Immature natural killer cell (primary cell): ENCODE results near the gene FKBP14. TPM values are rescaled to one million over a fixed set of nuclear protein-coding genes. Genes with fewer than 3 reads are reported as not detected.
"Not testable (repeated sequence)": the region's sequence is repeated elsewhere in the genome, so short reads cannot be mapped to it uniquely, and the experiment has no call there.

Experiments
- DNase-seq, 3 donors: peaks; one replicate each; pipeline ENCODE4 v3.0.0; 2022; ENCODE audit warnings: mixed read lengths in 1 of 3
- H3K27ac Mint-ChIP-seq, 6 donors: one replicate each; pipeline ENCODE4 v1.8.0; 2020; ENCODE audit warnings: mixed read lengths in 6 of 6, mild to moderate bottlenecking in 5 of 6, inconsistent platforms in 4 of 6, moderate library complexity in 3 of 6
- H3K27me3 Mint-ChIP-seq, 3 donors: one replicate each; pipeline ENCODE4 v1.8.0; 2020 to 2021; ENCODE audit warnings: low read depth in 3 of 3, mild to moderate bottlenecking in 3 of 3, mixed read lengths in 3 of 3, moderate library complexity in 3 of 3, inconsistent platforms in 1 of 3
- H3K36me3 Mint-ChIP-seq, 3 donors: one replicate each; pipeline ENCODE4 v1.8.0; 2020; ENCODE audit warnings: mixed read lengths in 3 of 3, inconsistent platforms in 2 of 3, mild to moderate bottlenecking in 2 of 3
- H3K4me1 Mint-ChIP-seq, 2 donors: one replicate each; pipeline ENCODE4 v1.8.0; 2020; ENCODE audit warnings: inconsistent platforms in 2 of 2, mild to moderate bottlenecking in 2 of 2, mixed read lengths in 2 of 2, moderate library complexity in 1 of 2
- H3K4me3 Mint-ChIP-seq, 5 donors: one replicate each; pipeline ENCODE4 v1.8.0; 2020; ENCODE audit warnings: mild to moderate bottlenecking in 5 of 5, mixed read lengths in 5 of 5, inconsistent platforms in 3 of 5, moderate library complexity in 3 of 5
- H3K9me3 Mint-ChIP-seq, 6 donors: one replicate each; pipeline ENCODE4 v1.8.0; 2020; ENCODE audit warnings: mild to moderate bottlenecking in 6 of 6, mixed read lengths in 6 of 6, inconsistent platforms in 4 of 6, moderate library complexity in 3 of 6
- polyA plus RNA-seq, 3 donors: library from polyadenylated mRNA; unstranded; fragments of 300-500 nt; fragmentation: Illumina TruSeq; gene quantifications; one replicate each; pipeline ENCODE4 v1.2.3, GENCODE V29; 2021

Gene FKBP14
- 1 to 10 TPM; 1.1 to 1.9 (median 1.5) TPM for polyA plus RNA-seq

DNA sequence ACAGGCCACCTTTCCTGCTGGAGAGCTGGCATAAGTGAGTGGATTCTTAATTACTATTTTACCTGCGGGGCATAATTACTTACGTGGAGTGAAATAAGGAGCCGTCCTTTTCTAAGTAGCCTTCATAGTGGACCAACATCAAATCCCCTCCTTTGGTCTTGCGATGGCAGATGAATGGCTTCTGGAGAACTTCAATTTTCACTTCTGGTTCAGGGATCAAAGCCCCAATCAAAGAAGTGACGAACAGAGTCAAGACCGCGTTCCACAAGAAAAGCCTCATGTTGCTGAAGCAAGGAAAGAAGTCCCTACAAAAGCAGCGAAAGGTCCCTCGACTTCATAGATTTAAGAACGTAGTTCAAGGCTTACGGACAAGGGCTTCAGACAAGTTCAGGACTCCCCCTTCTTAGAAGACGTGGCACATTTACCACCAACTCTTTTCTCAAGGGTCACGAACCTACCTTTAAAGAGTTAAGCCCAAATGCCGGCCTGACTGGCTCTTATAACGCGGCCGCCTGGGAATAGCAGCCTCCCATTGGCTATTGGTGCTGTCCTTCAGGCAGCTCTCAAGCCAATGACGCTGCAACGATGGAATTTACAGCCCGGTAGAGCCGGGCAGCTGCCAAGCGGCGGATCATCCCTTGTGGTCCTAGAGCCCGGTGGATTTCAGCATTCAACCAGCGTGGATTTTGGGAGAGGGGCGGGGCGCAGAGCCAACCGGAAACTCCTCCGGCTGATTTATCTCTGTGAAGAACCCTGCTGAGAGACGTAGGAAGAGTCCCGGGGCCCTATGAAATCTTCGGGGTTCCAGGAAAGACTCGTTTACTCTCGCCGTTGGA is at the start of gene FKBP14:
Gene FKBP14 (minus strand): TSS at position 474 of the 836 bp plus-strand sequence. CDS start 194 bp downstream, at position 280.
- Mint-ChIP-seq H3K27ac (peak within 1 kb of the TSS; percentile 79 to 94 (median 88)), H3K4me3 (peak within 1 kb of the TSS in 2 of 5 donors; percentile 89 to 99)

DNA sequence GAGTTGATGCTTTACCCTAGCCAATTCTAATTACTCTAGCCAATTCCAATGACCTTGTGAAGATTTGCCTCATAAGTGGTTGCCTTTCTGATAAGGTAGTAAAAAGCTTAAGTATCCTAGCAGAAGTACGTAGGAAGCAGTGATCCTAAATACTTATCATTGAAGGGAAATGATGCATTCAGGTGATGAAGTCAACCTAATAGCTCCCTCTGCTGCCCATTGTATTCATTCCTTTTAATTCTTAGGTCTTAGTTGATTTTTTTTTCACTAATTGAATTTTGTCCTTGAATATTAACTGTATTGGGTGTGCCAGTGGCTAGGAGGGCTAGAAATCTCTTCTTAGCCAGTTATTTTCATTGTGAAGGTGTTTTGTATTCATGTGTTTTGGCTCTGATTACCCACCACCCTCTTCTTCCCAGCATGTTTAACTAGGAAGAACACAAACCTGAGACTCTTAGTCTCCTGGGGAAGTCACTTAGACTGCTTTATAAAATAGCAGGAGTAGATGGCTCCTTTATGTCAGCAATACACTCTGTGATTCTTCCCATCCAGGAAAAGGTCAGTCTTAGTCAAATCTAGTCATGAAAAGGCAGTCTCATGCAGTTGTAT is 48.0 kb upstream of the FKBP14 start:
- no peaks in the 10 kb centered on the region for H3K9me3 Mint-ChIP-seq
- no peak overlapping the region for H3K27ac Mint-ChIP-seq
- peak in 1 of 3 donors; percentile 1 for DNase-seq
- H3K27me3 Mint-ChIP-seq = no peaks in the 10 kb centered on the region
- no peaks in the 10 kb centered on the region for H3K4me1 Mint-ChIP-seq
- H3K36me3 Mint-ChIP-seq = peaks cover 16 to 25% (median 18%) of the 10 kb centered on the region in 3 donors
- no peak overlapping the region for H3K4me3 Mint-ChIP-seq

More for the DNA sequence above, at the start of gene FKBP14:
- Mint-ChIP-seq H3K36me3 (no peaks in the 10 kb centered on the region), H3K27me3 (peaks cover 0 to 8% (median 5%) of the 10 kb centered on the region in 3 donors), H3K9me3 (no peaks in the 10 kb centered on the region), H3K4me1 (peaks cover 38 to 49% of the 10 kb centered on the region in 2 donors)
- peak; percentile 90 to 92 (median 92) for DNase-seq

GRCh38 chr7:30072735-30073134 is 46.2 kb upstream of the FKBP14 start:
- H3K4me1 Mint-ChIP-seq = no peaks in the 10 kb centered on the region

DNA sequence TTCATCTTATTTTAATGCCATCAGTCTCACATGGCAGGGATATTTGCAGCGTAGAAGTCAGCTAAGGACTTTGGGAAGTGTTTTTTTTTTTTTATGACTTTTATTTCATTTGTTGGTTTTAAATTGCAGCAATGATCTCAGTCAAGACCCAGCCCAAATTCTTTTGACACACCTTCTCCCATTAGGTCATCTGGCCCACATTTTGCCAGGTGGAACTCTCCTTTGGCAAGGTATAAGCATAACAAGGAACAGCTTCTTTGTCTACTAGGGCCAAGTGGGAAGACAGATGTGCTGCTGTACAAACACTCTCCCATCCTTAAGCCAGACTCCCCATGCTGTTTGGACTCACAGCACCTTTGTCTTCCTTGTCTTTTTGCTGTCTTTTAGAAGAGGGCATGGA is 43.5 kb upstream of the FKBP14 start:
- DNase-seq = no peak
- no peaks in the 10 kb centered on the region for H3K27me3 Mint-ChIP-seq
- H3K9me3 Mint-ChIP-seq = no peaks in the 10 kb centered on the region
- peaks cover 9 to 19% (median 15%) of the 10 kb centered on the region in 3 donors for H3K36me3 Mint-ChIP-seq
- no peak overlapping the region for H3K4me3 Mint-ChIP-seq
- H3K4me1 Mint-ChIP-seq = no peaks in the 10 kb centered on the region
- no peak overlapping the region for H3K27ac Mint-ChIP-seq

More at GRCh38 chr7:30072735-30073134, 46.2 kb upstream of the FKBP14 start:
- Mint-ChIP-seq H3K27me3 (no peaks in the 10 kb centered on the region), H3K36me3 (peaks cover 5 to 12% (median 11%) of the 10 kb centered on the region in 3 donors), H3K4me3 (no peak overlapping the region), H3K27ac (no peak overlapping the region), H3K9me3 (no peaks in the 10 kb centered on the region)
- DNase-seq = no peak

DNA sequence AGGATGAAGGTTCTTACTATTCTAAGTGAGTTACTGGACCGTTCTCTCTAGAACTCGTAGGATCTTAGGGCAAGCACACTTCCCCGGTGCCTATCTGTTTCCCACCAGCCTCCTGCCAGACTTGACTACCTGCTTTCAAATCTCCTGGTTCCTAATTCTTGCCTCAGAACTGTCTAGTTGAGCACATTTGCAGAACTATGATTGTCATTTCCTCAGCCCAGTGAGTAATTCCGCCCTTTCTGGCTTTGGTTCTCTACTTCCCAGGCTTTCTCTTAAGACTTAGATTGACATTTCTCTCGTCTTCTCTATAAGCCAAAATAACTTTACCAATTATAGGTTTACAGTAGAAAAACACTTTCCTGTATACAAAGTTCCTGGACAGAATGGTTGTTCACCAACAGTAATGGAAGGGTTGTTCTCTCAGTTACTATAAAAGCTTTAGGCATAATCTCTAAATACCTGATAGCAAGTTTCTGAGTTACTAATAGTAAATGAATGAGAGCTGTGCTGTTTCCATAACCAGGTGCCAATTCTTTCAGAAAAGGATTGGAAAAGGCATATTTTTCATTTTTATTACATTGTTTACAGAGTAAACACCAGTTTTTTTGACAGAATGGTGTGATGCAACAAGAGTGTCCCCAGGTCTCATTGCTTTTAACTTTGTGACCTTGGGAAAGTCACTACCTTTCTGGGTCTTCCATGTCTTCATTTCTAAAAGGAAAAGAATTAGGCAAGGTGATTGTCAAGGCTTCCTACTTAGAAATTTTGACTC is 42.8 kb upstream of the FKBP14 start:
- no peaks in the 10 kb centered on the region for H3K4me1 Mint-ChIP-seq
- H3K27ac Mint-ChIP-seq = no peak overlapping the region
- H3K27me3 Mint-ChIP-seq = no peaks in the 10 kb centered on the region
- H3K36me3 Mint-ChIP-seq = peaks cover 9 to 23% (median 15%) of the 10 kb centered on the region in 3 donors
- no peaks in the 10 kb centered on the region for H3K9me3 Mint-ChIP-seq
- DNase-seq = no peak
- H3K4me3 Mint-ChIP-seq = no peak overlapping the region

DNA sequence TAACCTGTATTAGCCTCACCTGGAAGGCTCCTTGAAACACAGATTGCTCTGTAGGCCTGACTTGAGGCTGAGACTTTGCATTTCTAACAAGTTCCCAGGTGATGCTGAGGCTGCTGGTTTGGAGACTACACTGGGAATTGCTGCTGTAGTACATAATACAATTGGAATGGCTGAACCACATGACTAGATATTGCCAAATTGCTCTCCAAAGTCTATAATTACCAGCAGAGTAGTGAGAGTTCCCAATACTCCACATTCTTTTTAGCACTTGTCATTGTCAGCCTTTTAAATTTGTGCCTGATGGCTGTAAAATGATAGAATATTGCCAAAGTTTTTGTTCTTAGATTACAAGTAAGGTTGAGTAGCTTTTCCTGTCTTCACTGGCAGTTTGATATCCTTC is 41.6 kb upstream of the FKBP14 start:
- Mint-ChIP-seq H3K27ac (no peak overlapping the region), H3K27me3 (no peaks in the 10 kb centered on the region), H3K9me3 (no peaks in the 10 kb centered on the region), H3K4me3 (no peak overlapping the region), H3K36me3 (peaks cover 9 to 28% (median 24%) of the 10 kb centered on the region in 3 donors), H3K4me1 (no peaks in the 10 kb centered on the region)
- no peak for DNase-seq

DNA sequence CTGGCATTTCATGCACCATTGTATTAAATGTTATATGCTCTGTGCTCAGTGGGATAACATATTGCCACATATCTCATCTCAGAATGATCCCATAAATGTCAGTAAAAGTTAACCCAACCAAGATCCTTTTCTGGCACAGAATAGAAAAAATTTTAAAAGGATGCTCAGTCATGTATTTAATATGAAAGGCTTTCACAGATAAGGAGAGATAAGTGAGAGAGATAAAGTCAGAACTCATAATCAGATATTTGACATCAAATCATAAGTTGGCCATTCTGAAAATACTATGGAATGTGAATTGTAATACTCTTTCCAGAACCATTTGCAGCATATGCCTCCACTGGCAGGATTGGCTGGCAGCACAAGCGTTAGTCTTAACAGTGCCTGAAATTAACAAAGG is 40.2 kb upstream of the FKBP14 start:
- no peaks in the 10 kb centered on the region for H3K27me3 Mint-ChIP-seq
- H3K36me3 Mint-ChIP-seq = peaks cover 9 to 31% (median 25%) of the 10 kb centered on the region in 3 donors
- H3K27ac Mint-ChIP-seq = no peak overlapping the region
- no peak overlapping the region for H3K4me3 Mint-ChIP-seq
- DNase-seq = no peak
- H3K9me3 Mint-ChIP-seq = no peaks in the 10 kb centered on the region
- no peaks in the 10 kb centered on the region for H3K4me1 Mint-ChIP-seq

DNA sequence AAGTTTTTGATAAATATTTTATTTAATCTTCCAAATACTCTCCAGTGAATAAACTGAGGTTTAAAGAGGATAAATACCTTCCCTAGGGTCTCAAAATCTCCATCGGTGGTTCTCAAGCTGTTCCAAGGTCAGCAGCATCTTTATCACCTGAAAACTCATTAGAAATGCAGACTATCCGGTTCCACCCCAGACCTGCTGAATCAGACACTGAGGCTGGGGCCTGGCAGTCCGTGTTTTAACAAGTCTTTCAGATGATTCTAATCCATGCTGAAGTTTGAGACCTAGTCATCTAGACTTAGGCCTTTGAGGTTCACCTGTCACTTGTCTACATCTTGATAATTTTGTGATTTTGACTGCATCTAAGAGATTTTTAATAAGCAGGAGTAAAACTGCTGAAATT is 39.2 kb upstream of the FKBP14 start:
- H3K27ac Mint-ChIP-seq = no peak overlapping the region
- no peaks in the 10 kb centered on the region for H3K27me3 Mint-ChIP-seq
- peaks cover 5 to 26% (median 21%) of the 10 kb centered on the region in 3 donors for H3K36me3 Mint-ChIP-seq
- H3K4me1 Mint-ChIP-seq = no peaks in the 10 kb centered on the region
- H3K9me3 Mint-ChIP-seq = no peaks in the 10 kb centered on the region
- no peak for DNase-seq
- H3K4me3 Mint-ChIP-seq = no peak overlapping the region

- H3K4me3 Mint-ChIP-seq = no peak overlapping the region
- peak; percentile 5 to 19 (median 18) for DNase-seq
Observed at GRCh38 chr7:30062587-30062986, 36.1 kb upstream of the FKBP14 start.

DNA sequence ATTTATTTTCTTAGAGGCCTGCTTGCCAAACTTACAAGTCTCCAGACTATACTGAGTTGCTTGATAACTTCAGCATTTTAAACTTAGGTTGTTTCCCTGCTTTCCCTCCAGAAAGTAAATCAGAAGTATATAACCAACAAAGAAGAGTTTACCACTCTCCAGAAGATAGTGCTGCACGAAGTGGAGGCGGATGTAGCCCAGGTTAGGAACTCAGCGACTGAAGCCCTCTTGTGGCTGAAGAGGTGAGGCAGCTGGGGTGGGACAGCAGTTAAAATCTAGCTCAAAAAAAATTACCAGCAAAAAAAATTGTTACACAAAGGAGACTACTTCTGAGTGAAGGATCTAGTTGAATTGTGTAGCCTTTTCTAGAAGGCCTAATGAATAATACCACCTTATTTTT is 35.3 kb upstream of the FKBP14 start:
- H3K36me3 Mint-ChIP-seq = peaks cover 16 to 36% (median 27%) of the 10 kb centered on the region in 3 donors
- H3K27ac Mint-ChIP-seq, H3K4me3 Mint-ChIP-seq, H3K27me3 Mint-ChIP-seq, H3K9me3 Mint-ChIP-seq, H3K4me1 Mint-ChIP-seq: not testable (repeated sequence)
- DNase-seq = peak; percentile 5 to 22 (median 5)

More at GRCh38 chr7:30062587-30062986, 36.1 kb upstream of the FKBP14 start:
- Mint-ChIP-seq H3K27ac (no peak overlapping the region), H3K9me3 (no peaks in the 10 kb centered on the region), H3K36me3 (peaks cover 14 to 32% (median 28%) of the 10 kb centered on the region in 3 donors), H3K27me3 (no peaks in the 10 kb centered on the region), H3K4me1 (no peaks in the 10 kb centered on the region)

- no peak for DNase-seq
- Mint-ChIP-seq H3K27ac (no peak overlapping the region), H3K36me3 (peaks cover 12 to 37% (median 24%) of the 10 kb centered on the region in 3 donors), H3K4me3 (no peak overlapping the region), H3K9me3 (no peaks in the 10 kb centered on the region), H3K4me1 (no peaks in the 10 kb centered on the region), H3K27me3 (no peaks in the 10 kb centered on the region)
Observed at GRCh38 chr7:30057741-30058140, 31.2 kb upstream of the FKBP14 start.

DNA sequence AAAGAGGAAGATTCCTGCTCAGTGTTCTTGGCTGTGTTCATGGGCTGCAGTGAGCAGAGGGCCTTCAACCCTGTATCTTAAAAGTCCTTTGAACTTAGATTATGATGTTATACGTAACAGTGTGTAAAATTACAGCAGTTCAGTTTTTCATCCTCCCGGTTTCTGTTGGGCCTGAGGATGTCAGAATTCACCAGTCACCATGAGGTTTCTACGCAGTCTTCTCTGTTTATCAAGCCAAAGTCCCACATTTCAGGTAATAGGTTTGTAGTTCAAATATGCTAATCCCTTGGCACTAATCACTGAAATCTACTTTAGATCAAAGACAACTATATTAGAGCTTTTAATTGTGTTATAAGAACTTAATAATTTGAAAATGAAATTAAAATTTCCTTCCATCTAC is 26.6 kb upstream of the FKBP14 start:
- DNase-seq = no peak
- Mint-ChIP-seq H3K36me3 (peaks cover 22 to 42% (median 26%) of the 10 kb centered on the region in 3 donors), H3K4me1 (no peaks in the 10 kb centered on the region)

GRCh38 chr7:30049173-30049572 is 22.7 kb upstream of the FKBP14 start:
- no peak overlapping the region for H3K4me3 Mint-ChIP-seq
- no peak for DNase-seq
- H3K4me1 Mint-ChIP-seq = no peaks in the 10 kb centered on the region
- H3K27ac Mint-ChIP-seq = no peak overlapping the region
- H3K36me3 Mint-ChIP-seq = peaks cover 29 to 56% (median 31%) of the 10 kb centered on the region in 3 donors
- no peaks in the 10 kb centered on the region for H3K9me3 Mint-ChIP-seq
- no peaks in the 10 kb centered on the region for H3K27me3 Mint-ChIP-seq

More for the DNA sequence above, 26.6 kb upstream of the FKBP14 start:
- Mint-ChIP-seq H3K27ac (no peak overlapping the region), H3K27me3 (no peaks in the 10 kb centered on the region), H3K9me3 (no peaks in the 10 kb centered on the region), H3K4me3 (no peak overlapping the region)

GRCh38 chr7:30048582-30048981 is 22.1 kb upstream of the FKBP14 start:
- no peak for DNase-seq
- Mint-ChIP-seq H3K4me1 (no peaks in the 10 kb centered on the region), H3K4me3 (no peak overlapping the region), H3K27me3 (no peaks in the 10 kb centered on the region), H3K9me3 (no peaks in the 10 kb centered on the region), H3K27ac (no peak overlapping the region), H3K36me3 (peaks cover 28 to 50% (median 29%) of the 10 kb centered on the region in 3 donors)
